ENCODE results near the gene SEMA5B.

Gene SEMA5B

DNA sequence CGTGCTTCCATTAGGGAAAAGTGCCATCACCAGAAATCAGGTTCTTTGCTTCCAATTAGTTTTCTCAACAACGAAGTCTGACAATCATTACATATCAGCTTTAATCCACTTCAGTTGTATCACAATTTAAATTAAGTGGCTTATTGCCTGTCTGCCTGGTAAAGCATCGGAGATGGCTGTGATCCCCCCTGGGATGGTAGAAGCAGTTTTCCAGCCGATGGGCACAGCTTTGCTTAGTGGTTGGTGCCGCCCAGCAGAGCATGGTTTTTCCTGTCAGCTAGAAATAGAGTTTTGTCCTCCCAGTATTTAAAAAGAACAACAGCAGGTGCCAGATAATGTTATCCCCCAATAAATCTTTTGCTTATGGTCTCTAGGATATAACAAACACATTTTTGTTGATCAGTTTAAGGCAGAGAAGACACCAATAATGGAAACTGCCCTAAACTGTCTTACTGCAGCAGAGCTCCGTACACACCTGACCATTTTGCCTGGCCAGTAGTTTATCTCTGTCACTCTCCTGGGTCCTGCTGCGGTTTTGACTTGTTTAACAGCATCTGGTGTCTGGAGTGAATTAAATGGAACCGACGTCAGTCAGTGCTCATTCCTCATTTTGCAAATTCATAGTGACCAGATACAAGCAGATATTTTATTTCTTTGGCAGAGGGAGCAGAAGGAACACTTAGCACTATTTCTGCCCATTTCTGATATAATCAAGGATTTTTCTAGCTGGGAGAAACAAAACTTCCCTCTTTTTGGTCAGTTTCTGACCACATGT, 153.6 kb downstream of the SEMA5B start:
- H3K27ac ChIP-seq, result no peak overlapping the region
- no peak for DNase-seq (ENCODE audit: low read depth, low spot score)

DNA sequence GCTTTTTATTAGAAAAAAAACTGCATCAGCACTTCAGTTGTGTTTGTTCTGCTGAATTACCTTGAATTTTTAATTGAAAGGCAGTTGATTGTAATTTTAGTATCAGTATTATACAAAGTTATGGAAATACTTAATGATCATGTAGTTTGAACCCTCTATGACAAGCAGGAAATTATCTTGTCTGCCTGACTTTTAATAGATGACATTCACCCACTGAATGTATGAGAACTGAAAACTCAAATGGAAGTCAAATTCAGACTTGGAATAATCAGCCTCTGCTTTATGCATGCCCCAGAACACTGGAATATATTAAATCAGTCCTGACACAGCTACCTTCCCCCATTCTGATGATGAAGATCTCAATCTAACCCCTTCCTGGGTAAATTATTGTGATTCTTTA, 159.2 kb downstream of the SEMA5B start:
- no peak overlapping the region for H3K27ac ChIP-seq
- DNase-seq (ENCODE audit: low read depth, low spot score), result no peak

DNA sequence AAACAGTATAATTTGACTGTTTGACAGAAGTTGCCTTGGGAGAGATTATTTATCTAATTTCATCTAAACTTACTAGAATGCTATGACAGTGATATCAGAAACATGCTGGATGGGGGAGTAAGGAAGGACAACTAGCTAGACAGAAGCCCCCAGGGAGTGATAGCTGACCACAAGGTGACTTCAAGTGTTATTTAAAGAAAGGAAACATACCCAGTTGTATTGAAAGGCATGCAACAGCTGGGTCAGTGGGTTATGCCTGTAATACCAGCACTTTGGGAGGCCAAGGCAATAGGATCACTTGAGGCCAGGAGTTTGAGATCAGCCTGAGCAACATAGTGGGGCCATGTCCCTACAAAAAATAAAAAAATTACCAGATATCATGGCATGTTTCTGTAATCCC, 163.1 kb downstream of the SEMA5B start:
- no peak overlapping the region for H3K27ac ChIP-seq

DNA sequence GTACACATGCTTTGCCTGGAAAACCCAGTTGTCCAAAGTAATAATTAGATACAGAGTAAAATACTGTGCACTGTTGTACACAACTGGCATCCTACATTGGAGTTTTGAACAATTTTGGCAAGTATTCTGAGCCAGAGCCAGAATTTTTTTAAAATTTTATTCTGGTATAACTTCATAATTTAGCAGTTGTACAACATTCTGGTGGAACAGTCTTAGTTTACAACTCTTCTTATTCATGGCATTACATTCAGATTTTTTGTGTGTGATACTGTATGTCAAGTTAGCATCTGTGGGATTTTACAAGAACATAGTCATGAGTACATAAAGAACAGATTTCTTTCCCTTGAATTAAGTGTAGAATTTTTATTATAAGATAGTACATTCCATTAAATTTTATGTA, 165.2 kb downstream of the SEMA5B start:
- no peak for DNase-seq (ENCODE audit: low read depth, low spot score)
- H3K27ac ChIP-seq, result no peak overlapping the region

More for the DNA sequence above, 163.1 kb downstream of the SEMA5B start:
- no peak for DNase-seq (ENCODE audit: low read depth, low spot score)
